IMR-90 (cell line): ENCODE results near the gene KCNH2. TPM values are rescaled to one million over a fixed set of nuclear protein-coding genes. Genes with fewer than 3 reads are reported as not detected.

Source experiments
- ATAC-seq: fragments of 200-7000 bp; cut with Tn5 transposase; 2 replicates; pipeline ENCODE4 v1.9.1; 2020; ENCODE audit warnings: low read depth, mild to moderate bottlenecking, moderate library complexity
- BruUV-seq: library from RNA; stranded (reverse); fragments of 400-500 nt; replicated peaks from 2 replicates; lab custom pipeline; 2021; lab: Mats Ljungman, UMichigan
- CTCF ChIA-PET: fragments of 300-600 bp; formaldehyde crosslinking; extraction: SDS; loops from one replicate; lab custom pipeline; 2021; ENCODE audit warnings: antibody characterized with exemption; lab: Yijun Ruan, JAX
- POLR2A ChIA-PET: fragments of 300-600 bp; sonication (Branson Sonifier 250); formaldehyde crosslinking; loops from one replicate; lab custom pipeline; 2022; ENCODE audit warnings: antibody characterized with exemption; ENCODE audit not compliant: unreplicated experiment; lab: Charles Lee
- DNase-seq: peaks from one replicate; pipeline ENCODE4 v3.0.0; 2013
- H2AFZ ChIP-seq: replicated peaks from 2 replicates; pipeline ENCODE3; 2013; ENCODE audit warnings: low read length, mild to moderate bottlenecking; ENCODE audit not compliant: poor library complexity
- H2AK5ac ChIP-seq: 2 replicates; pipeline ENCODE4 v1.6.1; 2013; ENCODE audit warnings: low read depth, low read length, inconsistent platforms
- H2AK9ac ChIP-seq: replicated peaks from 2 replicates; pipeline ENCODE3; 2013; ENCODE audit warnings: mild to moderate bottlenecking, low read depth, low read length, moderate library complexity; ENCODE audit not compliant: poor library complexity
- H2BK120ac ChIP-seq: 2 replicates; pipeline ENCODE4 v1.6.1; 2013; ENCODE audit warnings: low read depth, low read length, inconsistent platforms
- H2BK15ac ChIP-seq: 3 replicates; pipeline ENCODE4 v1.6.1; 2013; ENCODE audit warnings: low read depth, low read length, inconsistent platforms
- H2BK20ac ChIP-seq: 2 replicates; pipeline ENCODE4 v1.6.1; 2013; ENCODE audit warnings: low read depth, mild to moderate bottlenecking, inconsistent platforms, low read length, moderate library complexity
- H2BK5ac ChIP-seq: 2 replicates; pipeline ENCODE4 v1.6.1; 2013; ENCODE audit warnings: mild to moderate bottlenecking, low read depth, low read length, inconsistent platforms; ENCODE audit not compliant: poor library complexity, severe bottlenecking
- H3K14ac ChIP-seq: replicated peaks from 2 replicates; pipeline ENCODE4 v1.6.1; 2013; ENCODE audit warnings: low read depth, low read length, inconsistent platforms
- H3K18ac ChIP-seq: 2 replicates; pipeline ENCODE4 v1.6.1; 2013; ENCODE audit warnings: low read depth, low read length, control low read depth
- H3K23ac ChIP-seq: 2 replicates; pipeline ENCODE4 v1.6.1; 2013; ENCODE audit warnings: low read depth, low read length, inconsistent platforms
- H3K27ac ChIP-seq: 2 replicates; pipeline ENCODE4 v1.5.1; 2013; ENCODE audit warnings: mild to moderate bottlenecking, control low read depth, low read length; ENCODE audit not compliant: insufficient read depth
- H3K27me3 ChIP-seq: 2 replicates; pipeline ENCODE4 v1.6.1; 2013; ENCODE audit warnings: low read length; ENCODE audit not compliant: control insufficient read depth, insufficient read depth
- H3K36me3 ChIP-seq: 2 replicates; pipeline ENCODE4 v1.6.1; 2013; ENCODE audit warnings: low read length, mixed read lengths; ENCODE audit not compliant: control insufficient read depth, insufficient read depth
- H3K4ac ChIP-seq: 2 replicates; pipeline ENCODE4 v1.6.1; 2013; ENCODE audit warnings: low read depth, low read length, inconsistent platforms
- H3K4me1 ChIP-seq: 2 replicates; pipeline ENCODE4 v1.6.1; 2013; ENCODE audit warnings: low read length, mixed read lengths; ENCODE audit not compliant: control insufficient read depth, insufficient read depth
- H3K4me2 ChIP-seq: 2 replicates; pipeline ENCODE4 v1.6.1; 2013; ENCODE audit warnings: low read depth, mild to moderate bottlenecking, control low read depth, low read length, moderate library complexity
- H3K4me3 ChIP-seq: 2 replicates; pipeline ENCODE4 v1.5.1; 2013; ENCODE audit warnings: low read depth, mild to moderate bottlenecking, control low read depth, low read length, moderate library complexity; ENCODE audit not compliant: insufficient read depth
- H3K56ac ChIP-seq: 2 replicates; pipeline ENCODE4 v1.6.1; 2013; ENCODE audit warnings: low read length, inconsistent platforms; ENCODE audit not compliant: insufficient read depth; ENCODE audit errors: extremely low read depth
- H3K79me1 ChIP-seq, 2 experiments: 2 replicates each; pipeline ENCODE4 v1.6.1; 2013; ENCODE audit warnings: low read length in 2 of 2, inconsistent platforms in 1 of 2, low read depth in 1 of 2
- H3K9ac ChIP-seq: 2 replicates; pipeline ENCODE4 v1.6.1; 2013; ENCODE audit warnings: low read depth, low read length, control low read depth
- H3K9me1 ChIP-seq: 2 replicates; pipeline ENCODE4 v1.6.1; 2013; ENCODE audit warnings: low read length, inconsistent platforms; ENCODE audit not compliant: insufficient read depth
- H3K9me3 ChIP-seq: 2 replicates; pipeline ENCODE4 v1.6.1; 2013; ENCODE audit warnings: low read length; ENCODE audit not compliant: control insufficient read depth, insufficient read depth
- H4K20me1 ChIP-seq: 2 replicates; pipeline ENCODE4 v1.6.1; 2013; ENCODE audit warnings: low read length, inconsistent platforms; ENCODE audit not compliant: insufficient read depth
- H4K5ac ChIP-seq: 2 replicates; pipeline ENCODE4 v1.6.1; 2013; ENCODE audit warnings: mild to moderate bottlenecking, low read depth, low read length, control low read depth
- H4K8ac ChIP-seq, 2 experiments: 2 replicates each; pipeline ENCODE4 v1.6.1; 2013; ENCODE audit warnings: low read depth in 2 of 2, low read length in 2 of 2, control low read depth in 1 of 2, inconsistent platforms in 1 of 2
- H4K91ac ChIP-seq: 2 replicates; pipeline ENCODE4 v1.6.1; 2013; ENCODE audit warnings: low read depth, low read length, inconsistent platforms; ENCODE audit not compliant: insufficient read depth
- CEBPB ChIP-seq: IDR thresholded peaks from 2 replicates; pipeline ENCODE4 v1.6.1; 2012; ENCODE audit warnings: low read depth, low read length, improper control_type of control experiment
- CTCF ChIP-seq: conservative IDR thresholded peaks from 2 replicates; pipeline ENCODE4 v1.5.1; 2012; ENCODE audit warnings: mild to moderate bottlenecking, low read depth, low read length, improper control_type of control experiment
- FOS ChIP-seq: fragments of 150-350 bp; IDR thresholded peaks from 2 replicates; pipeline ENCODE4 v1.6.1; 2016; ENCODE audit warnings: low read depth, low read length
- POLR2A ChIP-seq: IDR thresholded peaks from 2 replicates; pipeline ENCODE4 v1.6.1; 2012; ENCODE audit warnings: mild to moderate bottlenecking, low read depth, low read length
- RAD21 ChIP-seq: IDR thresholded peaks from 2 replicates; pipeline ENCODE4 v1.6.1; 2012; ENCODE audit warnings: low read length, improper control_type of control experiment
- USF2 ChIP-seq: fragments of 150-350 bp; IDR thresholded peaks from 2 replicates; pipeline ENCODE4 v1.6.1; 2017; ENCODE audit warnings: mild to moderate bottlenecking, antibody characterized with exemption, low read length, low read depth
- WGBS, 2 experiments: methylation state at CpG; one replicate each; pipeline versions ENCODE4 v1.1.5 to v1.1.7; 2013; ENCODE audit warnings: missing lambda C conversion rate in 2 of 2; ENCODE audit not compliant: insufficient read length in 1 of 2; ENCODE audit errors: extremely low coverage in 2 of 2; 5-methylcytosine and 5-hydroxymethylcytosine counted together
- dilution Hi-C: fragments of 300-500 bp; cut with HindIII; formaldehyde crosslinking; loops from one replicate; pipeline ENCODE4 v1.14.3; 2018; ENCODE audit warnings: low sequenced_read_pairs; ENCODE audit not compliant: unreplicated experiment
- in situ Hi-C: fragments of 300-500 bp; cut with MboI; formaldehyde crosslinking; loops from 3 replicates; pipeline ENCODE4 v1.14.3; 2019; ENCODE audit warnings: low sequenced_read_pairs, inconsistent platforms, mixed read lengths
- intact Hi-C: fragments of 100-400 bp; cut with micrococcal nuclease; formaldehyde crosslinking; loops from 2 replicates; pipeline ENCODE4 v1.10.0; 2022
- polyA plus RNA-seq, 3 experiments: library from polyadenylated mRNA; depleted of rRNA; stranded (reverse); fragments of >200 nt; gene quantifications; 2 replicates each; pipeline ENCODE4 v1.2.3, GENCODE V29; 2012; ENCODE audit warnings: low replicate concordance in 1 of 3
- total RNA-seq: library from RNA; depleted of rRNA; stranded (reverse); fragments of >200 nt; gene quantifications from 2 replicates; pipeline ENCODE4 v1.2.3, GENCODE V29; 2012

KCNH2 gene
- total and polyA plus RNA-seq, 2 of the 4 experiments (the other 2 are of a cell fraction), result 0.90 to 2.1 TPM

- DNase-seq (no peak), ATAC-seq (no peak)
- no peaks in the 10 kb centered on the region; the same call in 1 of the 2 replicates for H4K20me1 ChIP-seq
- H3K23ac ChIP-seq, result no peak overlapping the region
- H3K79me1 ChIP-seq, result no peaks in the 10 kb centered on the region
- H3K56ac ChIP-seq, result no peak overlapping the region
- dilution Hi-C loops, result no loop called here
- no peak overlapping the region for H2BK15ac ChIP-seq
- BruUV-seq, result no TSS peak
- no peak overlapping the region for H2BK20ac ChIP-seq
- in situ Hi-C loops, result loop anchor here (25.0 kb wide), 1 partner anchor 568 kb away; a partner anchor contains a TSS
- intact Hi-C loops, result loop anchor here (2.0 kb wide), 1 partner anchor 81 kb away; no protein-coding TSS in a partner anchor
- no peak overlapping the region for H4K5ac ChIP-seq
- H3K36me3 ChIP-seq, result no peaks in the 10 kb centered on the region
- H3K4me3 ChIP-seq, result no peak overlapping the region
- H2BK120ac ChIP-seq, result no peak overlapping the region
- no peak overlapping the region for H3K4ac ChIP-seq
- no peak overlapping the region for H3K14ac ChIP-seq
- H4K91ac ChIP-seq, result no peak overlapping the region
- no peak overlapping the region for H4K8ac ChIP-seq
- no peaks in the 10 kb centered on the region for H3K9me1 ChIP-seq
- no peak overlapping the region; the same call in 1 of the 2 replicates for H3K4me2 ChIP-seq
- peaks cover 14% of the 10 kb centered on the region; the same call in 1 of the 2 replicates for H3K4me1 ChIP-seq
- no peak overlapping the region for H2BK5ac ChIP-seq
- CTCF ChIA-PET, result interaction anchor here (0.9 to 1.0 kb wide), 2 partner anchors 9 to 28 kb away, joined by 3 to 4 read pairs; no protein-coding TSS in a partner anchor
- peaks cover 51% of the 10 kb centered on the region for H3K27me3 ChIP-seq
- no peak overlapping the region for H2AK5ac ChIP-seq
- no peak for TF ChIP-seq CTCF
- TF ChIP-seq USF2, result no peak
- no peak for TF ChIP-seq CEBPB
- TF ChIP-seq POLR2A, result no peak
- TF ChIP-seq RAD21, result no peak
- no peak for TF ChIP-seq FOS
- no peaks in the 10 kb centered on the region for H3K9me3 ChIP-seq
- H2AK9ac ChIP-seq, result no peak overlapping the region
- no peak overlapping the region for H3K18ac ChIP-seq
- POLR2A ChIA-PET, result no interaction called here
- H3K27ac ChIP-seq, result no peak overlapping the region
- WGBS, 2 experiments, result 100% methylated on average over 2 of the region's 7 CpGs; no CpG with 5 or more reads in 1 of the 2 experiments
- no peak overlapping the region for H3K9ac ChIP-seq
- no peak overlapping the region for H2AFZ ChIP-seq
These were observed 1.7 kb upstream of the KCNH2 start for GRCh38 chr7:150979713-150980390.
